Measurements from ENCODE around the gene ELL. TPM values are rescaled to one million over a fixed set of nuclear protein-coding genes. Genes with fewer than 3 reads are reported as not detected.

Gene ELL
- total RNA-seq, 1 donor from 2014 or later = 15.5 TPM

GRCh38 chr19:18450021-18450930, 71.6 kb downstream of the ELL start:
- peaks cover 4% of the 10 kb centered on the region for H3K36me3 Mint-ChIP-seq (ENCODE audit: insufficient read depth)
- H3K9me3 Mint-ChIP-seq (ENCODE audit: low read depth) = no peaks in the 10 kb centered on the region
- peaks cover 4% of the 10 kb centered on the region for H3K4me1 Mint-ChIP-seq (ENCODE audit: low read depth)
- H3K4me3 Mint-ChIP-seq (ENCODE audit: low read depth) = no peak overlapping the region
- H3K27ac Mint-ChIP-seq = no peak overlapping the region
- no peaks in the 10 kb centered on the region for H3K27me3 Mint-ChIP-seq
- no peak for TF ChIP-seq CTCF (IDR thresholded peaks at IDR 0.05; ENCODE audit: unreplicated experiment)
- DNase-seq (ENCODE audit: low spot score, unreplicated experiment) = no peak

DNA sequence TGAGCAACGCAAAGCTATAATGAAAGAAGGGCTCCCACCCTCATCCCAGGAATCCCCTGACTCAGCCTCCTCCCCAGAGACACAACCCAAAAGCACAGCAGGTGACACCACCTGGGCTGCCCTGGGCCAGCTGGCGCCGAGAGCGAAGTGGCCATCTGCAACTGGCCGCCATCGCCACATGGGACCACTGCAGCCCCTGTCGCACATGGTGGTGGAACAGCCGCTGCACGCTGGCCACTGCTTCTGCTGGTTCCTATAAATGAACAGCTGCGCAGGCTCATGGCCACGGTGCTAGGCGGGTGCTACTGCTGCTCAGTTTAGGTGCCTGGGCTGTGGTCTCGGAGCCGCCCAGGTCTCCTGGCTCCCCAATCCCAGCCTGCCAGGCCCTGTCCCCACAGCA, 72.3 kb downstream of the ELL start:
- peaks cover 4% of the 10 kb centered on the region for H3K4me1 Mint-ChIP-seq (ENCODE audit: low read depth)
- no peaks in the 10 kb centered on the region for H3K27me3 Mint-ChIP-seq
- peaks cover 3% of the 10 kb centered on the region for H3K36me3 Mint-ChIP-seq (ENCODE audit: insufficient read depth)
- no peak overlapping the region for H3K27ac Mint-ChIP-seq
- no peaks in the 10 kb centered on the region for H3K9me3 Mint-ChIP-seq (ENCODE audit: low read depth)
- no peak overlapping the region for H3K4me3 Mint-ChIP-seq (ENCODE audit: low read depth)
- DNase-seq (ENCODE audit: low spot score, unreplicated experiment) = no peak
- TF ChIP-seq CTCF (IDR thresholded peaks at IDR 0.05; ENCODE audit: unreplicated experiment) = no peak

GRCh38 chr19:18446811-18447359, 75.0 kb downstream of the ELL start:
- Mint-ChIP-seq H3K27me3 (no peaks in the 10 kb centered on the region), H3K9me3 (ENCODE audit: low read depth) (no peaks in the 10 kb centered on the region), H3K4me3 (ENCODE audit: low read depth) (no peak overlapping the region), H3K4me1 (ENCODE audit: low read depth) (peaks cover 3% of the 10 kb centered on the region), H3K27ac (no peak overlapping the region), H3K36me3 (ENCODE audit: insufficient read depth) (peaks cover 5% of the 10 kb centered on the region)
- no peak for TF ChIP-seq CTCF (IDR thresholded peaks at IDR 0.05; ENCODE audit: unreplicated experiment)
- no peak for DNase-seq (ENCODE audit: low spot score, unreplicated experiment)

- Mint-ChIP-seq H3K4me1 (ENCODE audit: low read depth) (peaks cover 3% of the 10 kb centered on the region), H3K36me3 (ENCODE audit: insufficient read depth) (peaks cover 5% of the 10 kb centered on the region), H3K27ac (no peak overlapping the region), H3K4me3 (ENCODE audit: low read depth) (no peak overlapping the region), H3K27me3 (no peaks in the 10 kb centered on the region), H3K9me3 (ENCODE audit: low read depth) (no peaks in the 10 kb centered on the region)
- TF ChIP-seq CTCF (IDR thresholded peaks at IDR 0.05; ENCODE audit: unreplicated experiment) = no peak
- no peak for DNase-seq (ENCODE audit: low spot score, unreplicated experiment)
These were observed 75.6 kb downstream of the ELL start for GRCh38 chr19:18446145-18446810.

- DNase-seq (ENCODE audit: low spot score, unreplicated experiment) = no peak
- no peak overlapping the region for H3K27ac Mint-ChIP-seq
- H3K36me3 Mint-ChIP-seq (ENCODE audit: insufficient read depth) = peaks cover 3% of the 10 kb centered on the region
- TF ChIP-seq CTCF (IDR thresholded peaks at IDR 0.05; ENCODE audit: unreplicated experiment) = no peak
- peaks cover 3% of the 10 kb centered on the region for H3K4me1 Mint-ChIP-seq (ENCODE audit: low read depth)
- no peak overlapping the region for H3K4me3 Mint-ChIP-seq (ENCODE audit: low read depth)
- no peaks in the 10 kb centered on the region for H3K9me3 Mint-ChIP-seq (ENCODE audit: low read depth)
- no peaks in the 10 kb centered on the region for H3K27me3 Mint-ChIP-seq
These were observed 76.5 kb downstream of the ELL start for GRCh38 chr19:18445262-18445948.
